ENCODE measurements around the gene TMEM175.

- no peak for TF ChIP-seq ELF4 (IDR thresholded peaks at IDR 0.05)
- TF ChIP-seq TARDBP (IDR thresholded peaks at IDR 0.05) = no peak
- no peak for TF ChIP-seq CTBP1 (IDR thresholded peaks at IDR 0.05; ENCODE audit: borderline replicate concordance)
- no peak for TF ChIP-seq ARNT (IDR thresholded peaks at IDR 0.05)
- TF ChIP-seq BHLHE40 (IDR thresholded peaks at IDR 0.05; ENCODE audit: borderline replicate concordance) = no peak
Measured at GRCh38 chr4:932713-933070, 432 bp downstream of the TMEM175 start.

Data from HEK293T (cell line).